Activated naive CD8-positive, alpha-beta T cell treated with anti-CD3 and anti-CD28 coated beads for 36 hours (primary cell): ENCODE data around the gene MTG1. TPM values are rescaled to one million over a fixed set of nuclear protein-coding genes. Genes with fewer than 3 reads are reported as not detected.
"Not testable (repeated sequence)": the region's sequence is repeated elsewhere in the genome, so short reads cannot be mapped to it uniquely, and the experiment has no call there.

Experiments
- DNase-seq: peaks from one replicate; pipeline ENCODE4 v3.0.0; 2021
- H3K27ac Mint-ChIP-seq: one replicate; pipeline ENCODE4 v1.8.0; 2022; ENCODE audit warnings: mild to moderate bottlenecking, moderate library complexity, mixed read lengths
- H3K27me3 Mint-ChIP-seq: one replicate; pipeline ENCODE4 v1.8.0; 2022; ENCODE audit warnings: mild to moderate bottlenecking, mixed read lengths
- H3K36me3 Mint-ChIP-seq: one replicate; pipeline ENCODE4 v1.8.0; 2021; ENCODE audit warnings: mild to moderate bottlenecking, mixed read lengths
- H3K4me1 Mint-ChIP-seq: one replicate; pipeline ENCODE4 v1.8.0; 2021; ENCODE audit warnings: mixed read lengths
- H3K4me3 Mint-ChIP-seq: one replicate; pipeline ENCODE4 v1.8.0; 2022; ENCODE audit warnings: mild to moderate bottlenecking, moderate library complexity, mixed read lengths
- H3K9me3 Mint-ChIP-seq: one replicate; pipeline ENCODE4 v1.8.0; 2022; ENCODE audit warnings: mixed read lengths
- total RNA-seq, 2 experiments: library from RNA; stranded (reverse); gene quantifications; one replicate each; pipeline ENCODE4 v1.2.3, GENCODE V29; 2021

MTG1 gene
- total RNA-seq, 2 experiments from 2014 or later, result 50.2 to 51.6 TPM

GRCh38 chr10:133396035-133396624 is 2.2 kb downstream of the MTG1 start:
- Mint-ChIP-seq H3K4me3 (no peak overlapping the region), H3K36me3 (peaks cover 33% of the 10 kb centered on the region), H3K27me3 (no peaks in the 10 kb centered on the region), H3K27ac (no peak overlapping the region), H3K9me3 (no peaks in the 10 kb centered on the region), H3K4me1 (peaks cover 38% of the 10 kb centered on the region)
- no peak for DNase-seq

- DNase-seq, result no peak
- Mint-ChIP-seq H3K27me3 (no peaks in the 10 kb centered on the region), H3K36me3 (peaks cover 38% of the 10 kb centered on the region), H3K27ac (no peak overlapping the region), H3K9me3 (no peaks in the 10 kb centered on the region), H3K4me3 (no peak overlapping the region), H3K4me1 (peaks cover 33% of the 10 kb centered on the region)
Measured at GRCh38 chr10:133397938-133398337, 4.0 kb downstream of the MTG1 start.

GRCh38 chr10:133399123-133399601 is 5.2 kb downstream of the MTG1 start:
- Mint-ChIP-seq H3K36me3 (peaks cover 45% of the 10 kb centered on the region), H3K4me1 (peaks cover 38% of the 10 kb centered on the region), H3K27me3 (no peaks in the 10 kb centered on the region), H3K9me3 (no peaks in the 10 kb centered on the region), H3K27ac (no peak overlapping the region), H3K4me3 (no peak overlapping the region)
- DNase-seq, result no peak

GRCh38 chr10:133400624-133401424 is 6.9 kb downstream of the MTG1 start:
- H3K4me3 Mint-ChIP-seq, result peak overlapping the region; percentile 16
- H3K9me3 Mint-ChIP-seq, result no peaks in the 10 kb centered on the region
- H3K27me3 Mint-ChIP-seq, result no peaks in the 10 kb centered on the region
- peak overlapping the region; percentile 66 for H3K27ac Mint-ChIP-seq
- H3K36me3 Mint-ChIP-seq, result peaks cover 47% of the 10 kb centered on the region
- peaks cover 39% of the 10 kb centered on the region for H3K4me1 Mint-ChIP-seq
- no peak for DNase-seq

- Mint-ChIP-seq H3K27me3 (no peaks in the 10 kb centered on the region), H3K4me3 (no peak overlapping the region), H3K9me3 (no peaks in the 10 kb centered on the region), H3K27ac (peak overlapping the region; percentile 66), H3K4me1 (peaks cover 40% of the 10 kb centered on the region), H3K36me3 (peaks cover 48% of the 10 kb centered on the region)
- no peak for DNase-seq
Measured at GRCh38 chr10:133401500-133401899, 7.5 kb downstream of the MTG1 start.

GRCh38 chr10:133401981-133402725 is 8.2 kb downstream of the MTG1 start:
- Mint-ChIP-seq H3K36me3 (peaks cover 51% of the 10 kb centered on the region), H3K27me3 (no peaks in the 10 kb centered on the region), H3K9me3 (no peaks in the 10 kb centered on the region), H3K4me3 (no peak overlapping the region), H3K27ac (no peak overlapping the region), H3K4me1 (peaks cover 41% of the 10 kb centered on the region)
- DNase-seq, result no peak

- Mint-ChIP-seq H3K9me3 (no peaks in the 10 kb centered on the region), H3K4me3 (no peak overlapping the region), H3K4me1 (peaks cover 40% of the 10 kb centered on the region), H3K36me3 (peaks cover 52% of the 10 kb centered on the region), H3K27me3 (no peaks in the 10 kb centered on the region), H3K27ac (no peak overlapping the region)
- DNase-seq, result no peak
Measured at GRCh38 chr10:133403359-133403758, 9.4 kb downstream of the MTG1 start.

- peaks cover 43% of the 10 kb centered on the region for H3K4me1 Mint-ChIP-seq
- H3K9me3 Mint-ChIP-seq, result no peaks in the 10 kb centered on the region
- DNase-seq, result no peak
- no peaks in the 10 kb centered on the region for H3K27me3 Mint-ChIP-seq
- no peak overlapping the region for H3K27ac Mint-ChIP-seq
- peaks cover 52% of the 10 kb centered on the region for H3K36me3 Mint-ChIP-seq
- H3K4me3 Mint-ChIP-seq, result no peak overlapping the region
Measured at GRCh38 chr10:133403784-133404183, 9.8 kb downstream of the MTG1 start.

- DNase-seq, result no peak
- peaks cover 64% of the 10 kb centered on the region for H3K36me3 Mint-ChIP-seq
- no peak overlapping the region for H3K27ac Mint-ChIP-seq
- H3K4me3 Mint-ChIP-seq, result no peak overlapping the region
- H3K9me3 Mint-ChIP-seq, result peaks cover under 1% of the 10 kb centered on the region
- H3K4me1 Mint-ChIP-seq, result peaks cover 48% of the 10 kb centered on the region
- no peaks in the 10 kb centered on the region for H3K27me3 Mint-ChIP-seq
Measured at GRCh38 chr10:133405272-133405671, 11.3 kb downstream of the MTG1 start.

GRCh38 chr10:133405844-133406527 is 12.0 kb downstream of the MTG1 start:
- Mint-ChIP-seq H3K36me3 (peaks cover 68% of the 10 kb centered on the region), H3K27ac (no peak overlapping the region), H3K27me3 (no peaks in the 10 kb centered on the region), H3K4me3 (no peak overlapping the region), H3K4me1 (peaks cover 41% of the 10 kb centered on the region), H3K9me3 (peaks cover 6% of the 10 kb centered on the region)
- no peak for DNase-seq

GRCh38 chr10:133411523-133412380 is 17.8 kb downstream of the MTG1 start:
- Mint-ChIP-seq H3K36me3 (peaks cover 89% of the 10 kb centered on the region), H3K4me1 (peaks cover 16% of the 10 kb centered on the region), H3K9me3 (peaks cover 32% of the 10 kb centered on the region), H3K27ac (no peak overlapping the region), H3K4me3 (no peak overlapping the region), H3K27me3 (no peaks in the 10 kb centered on the region)
- no peak for DNase-seq

GRCh38 chr10:133412381-133412711 is 18.4 kb downstream of the MTG1 start:
- Mint-ChIP-seq H3K9me3 (peaks cover 32% of the 10 kb centered on the region), H3K27ac (no peak overlapping the region), H3K27me3 (no peaks in the 10 kb centered on the region), H3K4me3 (no peak overlapping the region), H3K4me1 (peaks cover 12% of the 10 kb centered on the region), H3K36me3 (peaks cover 83% of the 10 kb centered on the region)
- DNase-seq, result no peak

- H3K4me1 Mint-ChIP-seq, H3K27me3 Mint-ChIP-seq, DNase-seq, H3K27ac Mint-ChIP-seq, H3K4me3 Mint-ChIP-seq: not testable (repeated sequence)
- H3K36me3 Mint-ChIP-seq, result peaks cover 70% of the 10 kb centered on the region
- H3K9me3 Mint-ChIP-seq, result peaks cover 32% of the 10 kb centered on the region
Measured at GRCh38 chr10:133414401-133414800, 20.4 kb downstream of the MTG1 start.

GRCh38 chr10:133415752-133416151 is 21.8 kb downstream of the MTG1 start:
- H3K4me3 Mint-ChIP-seq, result no peak overlapping the region
- no peaks in the 10 kb centered on the region for H3K27me3 Mint-ChIP-seq
- no peak overlapping the region for H3K27ac Mint-ChIP-seq
- peaks cover 27% of the 10 kb centered on the region for H3K9me3 Mint-ChIP-seq
- H3K36me3 Mint-ChIP-seq, result peaks cover 58% of the 10 kb centered on the region
- no peaks in the 10 kb centered on the region for H3K4me1 Mint-ChIP-seq
- no peak for DNase-seq
